Tracheal epithelial cell (primary cell): ENCODE measurements around the gene LCP1. TPM values are rescaled to one million over a fixed set of nuclear protein-coding genes. Genes with fewer than 3 reads are reported as not detected.

ENCODE experiments used
- total RNA-seq: library from RNA; depleted of rRNA; stranded (reverse); fragments of >200 nt; gene quantifications from 2 replicates; pipeline ENCODE4 v1.2.1, GENCODE V29; 2014

LCP1 gene, protein sequence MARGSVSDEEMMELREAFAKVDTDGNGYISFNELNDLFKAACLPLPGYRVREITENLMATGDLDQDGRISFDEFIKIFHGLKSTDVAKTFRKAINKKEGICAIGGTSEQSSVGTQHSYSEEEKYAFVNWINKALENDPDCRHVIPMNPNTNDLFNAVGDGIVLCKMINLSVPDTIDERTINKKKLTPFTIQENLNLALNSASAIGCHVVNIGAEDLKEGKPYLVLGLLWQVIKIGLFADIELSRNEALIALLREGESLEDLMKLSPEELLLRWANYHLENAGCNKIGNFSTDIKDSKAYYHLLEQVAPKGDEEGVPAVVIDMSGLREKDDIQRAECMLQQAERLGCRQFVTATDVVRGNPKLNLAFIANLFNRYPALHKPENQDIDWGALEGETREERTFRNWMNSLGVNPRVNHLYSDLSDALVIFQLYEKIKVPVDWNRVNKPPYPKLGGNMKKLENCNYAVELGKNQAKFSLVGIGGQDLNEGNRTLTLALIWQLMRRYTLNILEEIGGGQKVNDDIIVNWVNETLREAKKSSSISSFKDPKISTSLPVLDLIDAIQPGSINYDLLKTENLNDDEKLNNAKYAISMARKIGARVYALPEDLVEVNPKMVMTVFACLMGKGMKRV
- 0.64 and 13.7 TPM in 2 replicates for total RNA-seq

DNA sequence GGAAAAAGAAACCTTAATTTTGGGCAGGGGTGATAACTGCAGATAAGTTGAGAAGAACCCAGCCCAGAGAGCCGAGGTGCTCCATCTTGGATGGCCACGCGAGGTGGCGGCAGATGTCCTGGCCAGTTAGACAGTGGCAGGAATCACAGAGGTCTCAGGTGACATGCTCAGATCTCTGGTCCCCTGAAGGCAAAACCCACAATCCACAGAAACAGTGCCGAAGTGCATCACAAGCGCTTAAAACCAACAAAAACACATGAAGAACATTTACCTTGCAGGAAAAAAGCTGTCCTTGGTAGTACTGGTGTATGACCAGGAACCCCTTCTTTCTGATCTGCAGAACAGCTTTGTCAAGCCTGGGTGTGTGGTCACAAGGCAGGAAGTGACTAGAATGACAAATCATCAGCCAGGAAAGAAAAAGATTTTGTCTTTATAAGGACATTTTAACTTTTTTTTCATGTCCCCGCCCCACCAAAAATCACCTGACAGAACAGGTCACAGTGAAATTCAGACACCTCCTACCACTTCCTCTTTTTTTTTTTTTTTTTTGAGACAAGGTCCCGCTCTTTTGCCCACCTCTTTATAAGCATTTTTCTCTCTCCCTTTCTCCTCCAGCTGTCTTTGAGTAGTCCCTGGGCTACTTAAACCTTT, at the start of gene LCP1:
Gene LCP1, minus strand, starts transcription at position 338 of the 651 bp plus-strand sequence. CDS start 22,515 bp downstream, outside the sequence.

DNA sequence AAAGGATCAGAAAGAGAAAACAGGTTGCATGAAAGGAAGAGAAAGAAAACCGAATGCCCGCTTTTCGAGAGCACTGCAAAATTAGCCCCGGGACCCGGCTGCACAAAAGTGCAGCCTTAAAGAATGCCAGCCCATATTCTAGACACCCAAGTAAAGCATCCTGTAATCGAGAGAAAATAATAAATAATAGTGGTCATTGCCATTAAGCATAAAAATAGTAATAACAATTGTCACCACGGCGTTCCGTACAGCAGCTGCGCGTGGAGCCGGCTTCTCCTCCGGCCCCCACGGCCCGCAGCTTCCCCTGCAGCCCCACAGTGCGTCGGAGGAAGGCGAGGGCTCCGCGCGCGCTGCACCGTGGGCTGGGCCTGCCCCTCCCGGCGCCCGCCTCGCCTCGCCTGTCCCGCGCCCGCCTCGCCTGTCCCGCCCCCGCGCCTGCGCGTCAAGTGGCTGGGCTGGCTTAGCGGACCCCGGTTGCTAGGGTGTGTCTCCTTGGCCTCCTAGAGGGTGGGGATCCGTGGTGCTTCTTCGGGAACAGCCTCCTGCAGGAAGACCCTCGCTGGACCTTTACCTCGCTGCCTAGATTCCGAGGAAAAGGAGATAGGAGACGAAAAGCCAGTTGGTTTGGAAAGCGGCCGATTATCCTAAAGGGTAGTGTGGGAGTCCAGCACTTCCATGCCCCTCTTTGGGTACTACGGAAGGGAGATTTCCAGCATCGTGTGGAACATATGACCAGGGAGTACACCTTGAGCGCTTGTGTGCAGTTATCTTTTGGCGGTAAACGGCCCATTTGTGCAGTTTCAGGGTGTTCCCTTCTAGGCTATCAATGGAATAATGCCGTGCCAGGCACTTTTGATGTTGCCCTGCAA, 29.7 kb upstream of the LCP1 start, which contains the start of gene LRRC63:
Gene LRRC63, plus strand, starts transcription at position 446 of the 869 bp plus-strand sequence. CDS start 1,107 bp downstream, outside the sequence.

DNA sequence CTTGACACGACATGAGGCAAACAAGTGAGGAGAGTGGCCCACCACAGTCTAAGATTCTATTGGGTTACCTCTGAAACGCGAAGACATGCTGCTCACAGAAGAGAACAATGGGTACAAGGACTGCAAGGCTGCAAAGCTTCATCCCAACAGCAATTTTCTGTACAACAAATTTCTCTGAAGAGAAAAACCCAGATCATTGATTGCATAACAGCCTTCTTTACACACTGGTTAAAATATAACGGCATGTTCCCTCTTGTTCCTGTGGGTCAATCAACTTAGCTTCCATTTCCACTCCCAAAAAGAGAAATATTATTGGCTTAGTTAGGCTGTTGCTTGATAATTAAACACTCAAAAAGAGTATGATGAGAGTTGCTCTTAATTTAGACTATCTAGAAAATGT, 77.1 kb downstream of the LCP1 start, which contains the start of gene CPB2:
Gene CPB2, minus strand, starts transcription at position 166 of the 400 bp plus-strand sequence. Its CDS starts 24 bp downstream, at position 142.

Other genes with a start within 250 kb of the LCP1 start
- 8.1 and 8.9 TPM in 2 replicates for gene ZC3H13, start 129.4 kb downstream of the LCP1 start, total RNA-seq
- gene CPB2, start 77.1 kb downstream of the LCP1 start, total RNA-seq, result under 0.01 TPM in 1 of 2 replicates, not detected in the other
- gene LRRC63, start 29.8 kb upstream of the LCP1 start, total RNA-seq, result not detected in 2 replicates
- under 0.01 TPM in 1 of 2 replicates, not detected in the other for gene RUBCNL, start 205.1 kb upstream of the LCP1 start, total RNA-seq